DMS114 treated with DMSO at 0.1 percent for 48 hours (cell line): Measurements from ENCODE around the gene NKX2-3.

Experiments
- DNase-seq: peaks from one replicate; lab custom pipeline; 2025; ENCODE audit not compliant: unreplicated experiment; lab: John Stamatoyannopoulos, UW

Gene NKX2-3

GRCh38 chr10:99573790-99574189 is 41.0 kb downstream of the NKX2-3 start:
- DNase-seq: no peak

GRCh38 chr10:99579971-99580370 is 47.2 kb downstream of the NKX2-3 start:
- DNase-seq: no peak

GRCh38 chr10:99582255-99582770 is 49.6 kb downstream of the NKX2-3 start:
- DNase-seq: no peak

DNA sequence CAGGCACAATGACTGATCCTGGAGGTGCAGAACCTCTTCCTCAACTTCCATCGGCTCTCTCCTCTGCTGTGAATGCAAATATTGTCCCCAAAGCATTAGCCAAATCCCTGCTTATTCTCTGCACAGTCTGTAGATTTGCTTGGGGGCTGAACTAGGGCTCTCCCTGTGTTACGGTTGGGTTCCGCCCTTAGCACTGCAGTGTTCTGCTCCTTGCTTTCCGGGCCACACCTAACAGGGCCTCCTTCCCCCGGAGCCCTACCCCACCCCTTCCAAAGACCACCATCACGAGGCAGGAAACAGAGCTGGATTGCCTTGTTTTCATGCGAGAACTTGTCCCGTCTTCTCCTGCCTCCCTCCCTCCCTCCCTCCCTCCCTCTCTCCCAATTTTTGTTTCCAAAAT is 50.9 kb downstream of the NKX2-3 start:
- DNase-seq: no peak
